Large intestine (tissue), 3 donors: ENCODE data around the gene TBC1D16. TPM values are rescaled to one million over a fixed set of nuclear protein-coding genes. Genes with fewer than 3 reads are reported as not detected.

Experiments used
- DNase-seq, 2 donors: peaks; one replicate each; pipeline versions ENCODE4 v3.0.0 to v3.0.0-alpha.2; 2013
- H3K27ac ChIP-seq: one replicate; pipeline ENCODE4 v1.5.1; 2013; ENCODE audit warnings: low read length
- H3K27me3 ChIP-seq: 2 replicates; pipeline ENCODE4 v1.6.1; 2013; ENCODE audit warnings: low read length; ENCODE audit not compliant: control insufficient read depth, insufficient read depth
- H3K36me3 ChIP-seq: 2 replicates; pipeline ENCODE4 v1.6.1; 2013; ENCODE audit warnings: low read length; ENCODE audit not compliant: control insufficient read depth, insufficient read depth
- H3K4me1 ChIP-seq: one replicate; pipeline ENCODE4 v1.6.1; 2013; ENCODE audit warnings: low read length; ENCODE audit not compliant: control insufficient read depth, insufficient read depth
- H3K4me3 ChIP-seq: one replicate; pipeline ENCODE4 v1.5.1; 2013; ENCODE audit warnings: low read length
- H3K9me3 ChIP-seq: one replicate; pipeline ENCODE4 v1.6.1; 2013; ENCODE audit warnings: mild to moderate bottlenecking, low read depth, low read length, moderate library complexity; ENCODE audit not compliant: control insufficient read depth
- WGBS: methylation state at CpG from one replicate; pipeline ENCODE4 v1.1.5; 2013; ENCODE audit warnings: low lambda C conversion rate; ENCODE audit not compliant: insufficient coverage; 5-methylcytosine and 5-hydroxymethylcytosine counted together
- polyA plus RNA-seq: library from polyadenylated mRNA; unstranded; fragments of 120-200 nt; gene quantifications from one replicate; pipeline ENCODE4 v1.2.1, GENCODE V29; 2013

Gene TBC1D16
- polyA plus RNA-seq, 1 donor = 29.9 TPM

DNA sequence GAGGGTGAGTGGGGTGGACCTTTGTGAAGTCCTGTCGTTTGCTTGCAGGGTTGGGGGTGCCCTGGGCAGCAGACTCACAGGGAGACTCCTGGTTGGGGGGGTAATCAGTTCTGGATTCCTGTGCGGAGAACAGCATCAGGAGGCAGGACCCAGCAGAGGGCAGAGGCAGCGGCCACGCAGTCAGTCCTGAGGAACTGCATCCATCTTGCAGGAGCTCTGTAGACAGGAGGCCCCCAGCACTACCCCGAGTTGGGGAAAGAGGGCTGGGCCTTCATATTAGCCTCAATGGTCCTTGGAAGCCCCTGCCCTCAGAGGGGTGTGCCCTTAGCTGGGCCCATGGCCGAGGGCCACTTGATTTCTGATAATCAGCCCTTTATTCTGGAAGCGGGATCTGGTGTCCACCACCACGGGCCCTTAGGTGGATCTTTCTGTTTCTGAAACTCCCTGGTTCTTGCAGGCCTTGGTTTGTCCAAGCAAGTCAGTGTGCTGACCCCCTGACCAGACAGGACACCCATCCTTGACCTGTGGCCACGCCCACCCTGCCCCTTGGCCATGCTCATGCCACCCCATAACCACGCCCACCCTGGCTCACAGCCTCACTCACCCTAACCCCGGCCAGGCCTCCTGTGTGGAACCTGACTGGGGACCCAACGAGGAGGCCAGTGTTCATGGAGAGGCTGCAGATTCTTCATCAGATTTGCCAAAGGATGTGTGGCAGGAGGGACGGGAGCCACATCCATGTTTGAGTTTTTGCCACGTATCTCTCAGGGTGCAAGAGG is 122.9 kb downstream of the TBC1D16 start:
- no peaks in the 10 kb centered on the region for H3K27me3 ChIP-seq
- peaks cover 3% of the 10 kb centered on the region for H3K9me3 ChIP-seq
- no peak overlapping the region for H3K4me3 ChIP-seq
- no peak overlapping the region for H3K27ac ChIP-seq
- H3K4me1 ChIP-seq = peaks cover 21% of the 10 kb centered on the region
- no peak for DNase-seq
- no CpG with 5 or more reads among the region's 14 CpGs for WGBS
- H3K36me3 ChIP-seq = no peaks in the 10 kb centered on the region

DNA sequence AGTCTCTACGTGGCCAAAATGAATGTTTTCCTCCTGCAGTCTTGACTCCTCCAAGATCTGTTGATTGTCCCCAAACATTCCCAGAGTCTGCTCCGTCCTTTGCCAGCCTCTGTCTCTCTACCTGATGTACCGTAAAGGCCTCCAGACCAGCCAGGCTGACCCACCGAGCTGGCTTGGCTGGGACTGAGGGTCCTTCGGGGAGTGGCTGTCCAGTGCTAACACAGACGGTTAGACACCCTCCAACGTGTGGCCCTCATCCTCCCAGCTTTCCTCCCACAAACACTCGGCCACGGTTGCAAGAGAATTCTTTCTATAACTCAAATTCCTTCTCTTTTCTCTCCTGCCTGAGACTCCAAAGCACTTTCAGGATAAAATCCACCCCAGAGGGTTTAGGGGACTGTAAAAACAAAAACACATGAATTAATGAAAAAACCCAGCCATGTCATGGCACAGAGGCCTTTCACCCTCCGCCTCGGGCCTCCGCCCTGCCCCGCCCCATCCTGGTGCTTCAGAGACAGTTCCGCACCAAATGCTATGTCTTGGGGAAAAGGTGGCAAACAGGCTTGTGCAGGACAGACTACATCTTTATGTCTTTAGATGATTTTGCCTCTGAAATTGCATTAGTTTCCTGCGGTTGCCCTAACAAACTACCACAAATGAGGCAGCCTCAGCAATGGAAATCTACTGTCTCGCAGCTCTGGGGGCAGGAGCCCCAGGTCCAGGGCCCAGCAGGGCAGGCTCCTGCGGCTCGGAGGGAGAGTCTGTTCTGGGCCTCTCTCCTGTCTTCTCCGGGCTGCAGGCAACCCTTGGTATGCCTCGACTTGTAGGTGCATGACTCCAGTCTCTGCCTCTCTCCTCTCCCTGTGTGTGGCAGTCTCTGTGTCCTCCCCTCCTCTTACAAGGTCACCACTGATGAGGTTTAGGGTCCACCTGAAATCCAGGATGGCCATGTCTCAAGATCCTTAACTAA is 124.0 kb downstream of the TBC1D16 start:
- DNase-seq = no peak
- Histone ChIP-seq H3K4me3 (no peak overlapping the region), H3K36me3 (no peaks in the 10 kb centered on the region), H3K27ac (no peak overlapping the region), H3K4me1 (peaks cover 21% of the 10 kb centered on the region), H3K27me3 (no peaks in the 10 kb centered on the region), H3K9me3 (peaks cover 3% of the 10 kb centered on the region)
- 60% methylated on average over 1 of the region's 20 CpGs for whole genome bisulfite sequencing

DNA sequence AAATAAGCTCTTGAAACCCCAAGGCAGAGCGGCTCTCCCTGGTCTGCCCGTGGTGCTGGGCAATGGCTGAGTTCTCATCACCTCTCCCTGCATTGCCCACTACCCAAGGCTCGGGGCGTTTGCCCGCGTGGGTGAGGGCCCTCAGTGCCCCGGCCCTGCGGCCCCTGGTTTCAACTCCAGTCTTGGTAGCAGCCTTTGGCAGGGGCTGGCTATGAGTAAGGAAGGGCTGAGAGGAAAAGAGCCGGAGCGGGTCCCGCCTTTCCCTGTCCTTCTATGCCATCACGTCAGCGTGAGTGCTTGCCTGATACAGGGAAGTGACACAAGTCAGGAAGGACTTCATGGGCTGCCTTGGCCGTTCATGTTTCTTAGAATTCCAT is 124.7 kb downstream of the TBC1D16 start:
- no peak for DNase-seq
- no CpG with 5 or more reads among the region's 14 CpGs for WGBS
- no peak overlapping the region for H3K4me3 ChIP-seq
- H3K4me1 ChIP-seq = peaks cover 15% of the 10 kb centered on the region
- peaks cover 2% of the 10 kb centered on the region for H3K9me3 ChIP-seq
- H3K36me3 ChIP-seq = no peaks in the 10 kb centered on the region
- no peak overlapping the region for H3K27ac ChIP-seq
- H3K27me3 ChIP-seq = no peaks in the 10 kb centered on the region

DNA sequence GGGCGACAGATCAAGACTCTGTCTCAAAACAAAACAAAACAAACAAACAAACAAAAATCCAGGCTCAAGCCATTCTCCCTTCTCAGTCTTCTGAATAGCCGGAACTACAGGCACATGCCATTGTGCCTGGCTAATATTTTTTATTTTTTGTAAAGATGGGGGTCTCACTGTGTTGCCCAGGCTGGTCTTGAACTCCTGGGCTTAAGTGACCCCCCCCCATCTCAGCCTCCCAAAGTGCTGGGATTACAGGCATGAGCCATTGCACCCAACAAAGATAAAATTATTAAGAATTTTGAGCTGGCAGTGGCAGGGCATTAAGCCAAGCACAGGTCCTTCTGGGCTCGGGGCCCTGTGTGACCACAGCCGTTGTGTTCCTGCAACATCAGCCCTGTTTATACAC is 126.6 kb downstream of the TBC1D16 start:
- no peaks in the 10 kb centered on the region for H3K9me3 ChIP-seq
- no peaks in the 10 kb centered on the region for H3K36me3 ChIP-seq
- WGBS = no CpG with 5 or more reads among the region's 4 CpGs
- no peak overlapping the region for H3K27ac ChIP-seq
- peaks cover 3% of the 10 kb centered on the region for H3K4me1 ChIP-seq
- H3K27me3 ChIP-seq = no peaks in the 10 kb centered on the region
- DNase-seq = no peak
- H3K4me3 ChIP-seq = no peak overlapping the region

DNA sequence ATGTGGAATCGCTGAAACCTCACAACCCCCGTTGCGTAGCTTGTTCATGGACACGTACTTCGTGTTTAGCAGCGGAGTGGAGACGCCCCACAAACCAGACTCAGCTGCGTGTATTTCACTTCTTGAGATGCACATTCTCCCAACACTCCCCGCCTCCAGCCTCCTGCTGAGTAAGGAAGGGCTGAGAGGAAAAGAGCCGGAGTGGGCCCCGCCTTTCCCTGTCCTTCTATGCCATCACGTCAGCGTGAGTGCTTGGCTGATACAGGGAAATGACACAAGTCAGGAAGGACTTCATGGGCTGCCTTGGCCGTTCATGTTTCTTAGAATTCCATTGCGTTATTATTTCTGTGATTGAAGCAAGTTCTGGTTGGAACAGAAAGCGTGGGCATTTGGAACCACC is 127.8 kb downstream of the TBC1D16 start:
- Histone ChIP-seq H3K36me3 (no peaks in the 10 kb centered on the region), H3K27ac (no peak overlapping the region), H3K9me3 (no peaks in the 10 kb centered on the region), H3K4me3 (no peak overlapping the region), H3K27me3 (no peaks in the 10 kb centered on the region), H3K4me1 (peaks cover 3% of the 10 kb centered on the region)
- no CpG with 5 or more reads among the region's 16 CpGs for WGBS
- DNase-seq = peak in 1 of 2 donors; percentile 74

DNA sequence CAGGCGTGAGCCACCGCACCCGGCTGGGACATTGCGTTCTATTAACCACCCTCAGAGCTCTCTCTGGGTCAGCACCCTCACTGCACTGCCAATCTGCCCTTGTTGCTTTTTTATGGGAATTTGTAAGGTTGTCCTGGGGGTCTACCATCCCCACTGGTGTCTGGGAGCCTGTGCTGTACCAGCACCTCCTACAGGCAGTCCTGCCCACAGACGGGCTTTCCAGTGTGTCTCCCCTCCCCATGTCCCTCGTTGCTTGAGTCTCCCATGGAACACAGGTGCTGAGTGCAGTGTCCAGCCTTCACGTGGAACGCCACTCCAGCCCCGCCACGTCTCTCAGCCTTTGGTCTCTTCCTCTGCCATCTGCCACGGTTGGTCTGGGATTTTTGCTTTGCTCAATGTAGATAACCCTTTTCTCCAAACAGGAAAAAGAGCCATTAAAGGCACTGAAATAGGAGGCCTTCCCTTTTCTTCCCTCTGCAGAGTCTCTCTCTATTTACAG is 128.4 kb downstream of the TBC1D16 start:
- WGBS = 80% methylated on average over 1 of the region's 11 CpGs
- DNase-seq = no peak

DNA sequence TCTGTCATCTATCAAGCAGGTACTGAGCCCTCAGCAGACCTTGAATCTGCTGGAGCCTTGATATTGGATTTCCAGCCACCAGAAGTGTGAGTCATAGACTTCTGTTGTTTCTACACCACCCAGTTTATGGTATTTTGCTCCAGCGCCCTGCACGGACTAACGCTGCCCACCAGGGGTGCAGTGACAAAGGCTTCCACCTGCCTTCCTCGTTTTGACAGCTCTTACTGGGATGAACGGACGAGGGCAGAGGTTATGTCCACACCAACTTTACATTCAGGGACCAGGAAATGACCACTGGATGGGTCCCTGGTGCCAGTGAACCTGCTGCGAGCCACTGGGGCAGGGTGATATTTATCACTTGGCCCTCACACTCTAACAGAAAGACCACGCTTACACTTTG is 129.8 kb downstream of the TBC1D16 start:
- WGBS = no CpG with 5 or more reads among the region's 8 CpGs
- H3K4me1 ChIP-seq = peaks cover 3% of the 10 kb centered on the region
- no peaks in the 10 kb centered on the region for H3K36me3 ChIP-seq
- H3K27ac ChIP-seq = no peak overlapping the region
- H3K4me3 ChIP-seq = no peak overlapping the region
- no peaks in the 10 kb centered on the region for H3K27me3 ChIP-seq
- no peak for DNase-seq
- no peaks in the 10 kb centered on the region for H3K9me3 ChIP-seq

More for the DNA sequence above, 128.4 kb downstream of the TBC1D16 start:
- H3K4me1 ChIP-seq = peaks cover 3% of the 10 kb centered on the region
- H3K4me3 ChIP-seq = no peak overlapping the region
- H3K27ac ChIP-seq = no peak overlapping the region
- no peaks in the 10 kb centered on the region for H3K9me3 ChIP-seq
- no peaks in the 10 kb centered on the region for H3K36me3 ChIP-seq
- no peaks in the 10 kb centered on the region for H3K27me3 ChIP-seq

DNA sequence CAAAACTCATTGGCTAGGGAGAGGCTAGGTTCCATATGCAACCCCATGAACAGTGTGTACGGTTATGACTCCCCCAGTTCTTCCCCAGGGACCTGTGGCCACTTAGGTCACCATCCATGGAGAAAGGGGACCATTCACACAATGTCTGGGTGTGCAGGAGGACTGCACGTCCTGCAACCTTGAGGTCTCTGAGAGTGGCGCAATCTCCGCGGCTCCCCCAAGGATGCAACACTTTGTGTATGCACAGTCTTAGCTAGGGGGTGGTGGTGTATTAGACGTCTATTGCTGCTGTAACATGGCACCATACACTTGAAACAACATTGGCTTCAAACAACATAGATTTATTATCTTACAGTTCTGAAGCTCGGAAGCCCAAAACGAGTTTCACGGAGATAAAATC is 130.8 kb downstream of the TBC1D16 start:
- WGBS = no CpG with 5 or more reads among the region's 9 CpGs
- Histone ChIP-seq H3K27me3 (no peaks in the 10 kb centered on the region), H3K27ac (no peak overlapping the region), H3K4me3 (no peak overlapping the region), H3K4me1 (peaks cover 3% of the 10 kb centered on the region), H3K9me3 (no peaks in the 10 kb centered on the region), H3K36me3 (no peaks in the 10 kb centered on the region)
- no peak for DNase-seq

DNA sequence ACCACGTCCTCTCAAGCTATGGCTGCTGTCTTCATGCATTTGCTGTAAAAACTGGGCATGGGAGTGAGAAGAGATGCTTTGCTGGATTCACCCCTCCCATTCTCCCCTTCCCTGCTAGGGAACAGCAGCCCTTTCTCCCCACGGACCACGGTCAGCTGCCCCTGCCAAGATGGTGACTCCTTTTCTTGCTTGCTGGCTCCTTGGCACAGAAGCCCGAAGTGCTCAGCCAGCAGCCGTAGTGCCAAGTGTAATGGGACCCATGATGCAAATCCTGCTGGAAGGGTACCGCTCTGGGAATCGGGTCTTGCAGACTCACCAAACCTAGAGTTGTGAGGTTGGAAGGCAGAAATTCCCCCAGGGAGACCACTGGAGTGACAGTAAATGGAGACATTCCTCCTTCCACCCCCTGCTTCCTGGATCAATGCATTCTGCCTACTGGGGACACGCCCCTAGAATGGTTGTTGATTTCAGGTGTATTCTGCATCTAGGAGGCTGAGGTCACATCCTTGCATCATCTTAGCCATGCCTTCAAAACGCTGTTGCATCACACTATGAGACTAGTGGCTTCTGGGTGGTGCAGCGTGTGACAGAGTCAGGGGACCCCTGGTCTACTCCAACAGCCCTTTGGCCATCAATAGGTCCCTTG is 133.4 kb downstream of the TBC1D16 start:
- WGBS = no CpG with 5 or more reads among the region's 10 CpGs
- DNase-seq = peak in 1 of 2 donors; percentile 43

DNA sequence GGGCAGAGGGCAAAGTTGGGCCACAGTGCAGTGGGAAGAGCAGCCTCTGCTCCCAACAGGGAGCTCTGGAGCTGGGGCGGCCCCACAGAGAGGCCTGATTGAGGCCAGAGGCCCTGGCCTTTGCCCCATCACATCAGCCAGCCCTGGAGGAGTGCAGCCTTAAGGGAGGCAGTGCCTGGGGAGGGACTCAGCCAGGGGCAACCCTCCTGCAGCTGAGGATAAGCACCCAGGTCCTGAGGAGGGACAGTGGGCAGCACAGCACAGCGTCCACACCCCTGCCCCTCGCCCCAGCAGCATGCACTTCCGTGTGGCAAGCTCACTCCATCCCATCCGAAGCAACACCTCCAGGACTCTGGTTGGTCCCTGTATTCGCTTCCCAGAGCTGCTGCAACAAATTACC is 134.5 kb downstream of the TBC1D16 start:
- WGBS = no CpG with 5 or more reads among the region's 6 CpGs
- no peak overlapping the region for H3K4me3 ChIP-seq
- no peak overlapping the region for H3K27ac ChIP-seq
- H3K9me3 ChIP-seq = peaks cover 2% of the 10 kb centered on the region
- peaks cover 3% of the 10 kb centered on the region for H3K27me3 ChIP-seq
- no peaks in the 10 kb centered on the region for H3K4me1 ChIP-seq
- H3K36me3 ChIP-seq = no peaks in the 10 kb centered on the region
- DNase-seq = no peak

More for the DNA sequence above, 133.4 kb downstream of the TBC1D16 start:
- Histone ChIP-seq H3K27ac (no peak overlapping the region), H3K4me3 (no peak overlapping the region), H3K9me3 (peaks cover 2% of the 10 kb centered on the region), H3K36me3 (no peaks in the 10 kb centered on the region), H3K4me1 (no peaks in the 10 kb centered on the region), H3K27me3 (peaks cover 3% of the 10 kb centered on the region)
